Activated B cell treated with CpG ODN at 0.5 μM for 24 hours (primary cell): Measurements from ENCODE around the gene TRIP12. TPM values are rescaled to one million over a fixed set of nuclear protein-coding genes. Genes with fewer than 3 reads are reported as not detected.

Experiments used
- ATAC-seq: fragments of 200-7000 bp; cut with Tn5 transposase; one replicate; pipeline ENCODE4 v1.10.0; 2021; ENCODE audit warnings: low read depth, mild to moderate bottlenecking, moderate library complexity
- CTCF ChIA-PET: fragments of 350-600 bp; sonication (Branson Sonifier 250); formaldehyde crosslinking; loops from one replicate; lab custom pipeline; 2021; ENCODE audit warnings: antibody characterized with exemption; lab: Charles Lee
- POLR2A ChIA-PET: fragments of 350-600 bp; sonication (Branson Sonifier 250); formaldehyde crosslinking; loops from one replicate; lab custom pipeline; 2021; ENCODE audit warnings: antibody characterized with exemption; lab: Charles Lee
- DNase-seq: peaks from one replicate; pipeline ENCODE4 v3.0.0; 2022
- H3K27ac Mint-ChIP-seq: one replicate; pipeline ENCODE4 v1.8.0; 2020; ENCODE audit warnings: mixed read lengths
- H3K27me3 Mint-ChIP-seq: one replicate; pipeline ENCODE4 v1.8.0; 2021; ENCODE audit warnings: mixed read lengths
- H3K36me3 Mint-ChIP-seq: one replicate; pipeline ENCODE4 v1.8.0; 2021; ENCODE audit warnings: low read depth, mixed read lengths
- H3K4me1 Mint-ChIP-seq: one replicate; pipeline ENCODE4 v1.8.0; 2021; ENCODE audit warnings: mixed read lengths
- H3K4me3 Mint-ChIP-seq: one replicate; pipeline ENCODE4 v1.8.0; 2020; ENCODE audit warnings: mild to moderate bottlenecking, mixed read lengths
- H3K9me3 Mint-ChIP-seq: one replicate; pipeline ENCODE4 v1.8.0; 2020; ENCODE audit warnings: mixed read lengths
- intact Hi-C: fragments of 100-400 bp; cut with micrococcal nuclease; formaldehyde crosslinking; loops from one replicate; pipeline ENCODE4 v1.15.1; 2024
- total RNA-seq: library from RNA; stranded (reverse); gene quantifications from 2 replicates; pipeline ENCODE4 v1.2.3, GENCODE V29; 2022
- TF ChIP-seq, protein P1 (sequence below): fragments of 200-600 bp; IDR thresholded peaks from one replicate; pipeline ENCODE4 v1.8.0; 2022; ENCODE audit warnings: antibody characterized with exemption, mild to moderate bottlenecking

Gene TRIP12
- total RNA-seq, 1 donor from 2014 or later, result 272 TPM

DNA sequence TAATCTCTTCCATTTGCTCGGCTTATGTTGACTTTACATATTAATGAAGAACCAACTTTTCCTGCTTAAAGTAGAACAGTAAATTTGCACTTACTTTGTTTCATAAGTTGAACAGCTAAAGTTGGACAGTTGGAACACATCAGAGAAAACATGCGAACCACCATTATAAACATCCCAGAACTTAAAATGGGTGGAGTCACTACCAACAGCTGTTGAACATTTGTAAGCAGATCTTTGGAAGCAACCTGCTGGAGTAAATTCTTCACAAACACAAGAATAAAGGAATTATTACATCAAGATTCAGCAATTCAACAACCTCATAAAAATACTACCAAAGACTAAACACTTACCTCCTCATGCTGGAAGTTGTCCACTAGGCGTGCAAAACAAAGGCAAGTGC, 111.0 kb downstream of the TRIP12 start:
- POLR2A ChIA-PET, result no interaction called here
- no peak for ATAC-seq
- TF ChIP-seq, protein P1, sequence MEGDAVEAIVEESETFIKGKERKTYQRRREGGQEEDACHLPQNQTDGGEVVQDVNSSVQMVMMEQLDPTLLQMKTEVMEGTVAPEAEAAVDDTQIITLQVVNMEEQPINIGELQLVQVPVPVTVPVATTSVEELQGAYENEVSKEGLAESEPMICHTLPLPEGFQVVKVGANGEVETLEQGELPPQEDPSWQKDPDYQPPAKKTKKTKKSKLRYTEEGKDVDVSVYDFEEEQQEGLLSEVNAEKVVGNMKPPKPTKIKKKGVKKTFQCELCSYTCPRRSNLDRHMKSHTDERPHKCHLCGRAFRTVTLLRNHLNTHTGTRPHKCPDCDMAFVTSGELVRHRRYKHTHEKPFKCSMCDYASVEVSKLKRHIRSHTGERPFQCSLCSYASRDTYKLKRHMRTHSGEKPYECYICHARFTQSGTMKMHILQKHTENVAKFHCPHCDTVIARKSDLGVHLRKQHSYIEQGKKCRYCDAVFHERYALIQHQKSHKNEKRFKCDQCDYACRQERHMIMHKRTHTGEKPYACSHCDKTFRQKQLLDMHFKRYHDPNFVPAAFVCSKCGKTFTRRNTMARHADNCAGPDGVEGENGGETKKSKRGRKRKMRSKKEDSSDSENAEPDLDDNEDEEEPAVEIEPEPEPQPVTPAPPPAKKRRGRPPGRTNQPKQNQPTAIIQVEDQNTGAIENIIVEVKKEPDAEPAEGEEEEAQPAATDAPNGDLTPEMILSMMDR, result no peak

DNA sequence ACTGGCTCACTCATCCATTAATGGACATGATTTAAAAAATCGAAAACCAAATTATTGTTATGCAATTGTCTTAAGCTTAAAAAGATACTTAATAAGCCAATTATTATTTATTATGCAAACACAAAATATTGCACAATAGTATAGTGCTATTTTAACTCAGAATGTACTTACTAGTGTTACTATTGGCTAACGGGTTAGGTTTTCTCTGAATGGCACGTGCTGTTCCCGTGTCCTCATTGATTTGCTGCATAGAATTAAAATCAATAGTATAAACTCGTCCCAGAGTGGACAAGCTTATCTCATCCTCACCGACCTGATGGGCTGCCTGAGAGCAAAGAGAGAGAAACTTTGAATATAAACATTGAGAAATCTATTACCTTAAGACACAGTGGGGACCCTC, 116.2 kb downstream of the TRIP12 start:
- DNase-seq (no peak), ATAC-seq (no peak)
- no peak overlapping the region for H3K4me3 Mint-ChIP-seq
- CTCF ChIA-PET, result interaction anchor here (1.2 kb wide), 1 partner anchor 105 kb away, joined by 3 read pairs; no protein-coding TSS in a partner anchor
- H3K27me3 Mint-ChIP-seq, result no peaks in the 10 kb centered on the region
- POLR2A ChIA-PET, result no interaction called here
- peaks cover 84% of the 10 kb centered on the region for H3K36me3 Mint-ChIP-seq
- H3K27ac Mint-ChIP-seq, result no peak overlapping the region
- H3K4me1 Mint-ChIP-seq, result no peaks in the 10 kb centered on the region
- no peaks in the 10 kb centered on the region for H3K9me3 Mint-ChIP-seq
- intact Hi-C loops, result no loop called here
- TF ChIP-seq, protein P1, result no peak

More for the DNA sequence above, 111.0 kb downstream of the TRIP12 start:
- Mint-ChIP-seq H3K4me3 (no peak overlapping the region), H3K36me3 (peaks cover 73% of the 10 kb centered on the region), H3K27me3 (no peaks in the 10 kb centered on the region), H3K4me1 (no peaks in the 10 kb centered on the region), H3K9me3 (no peaks in the 10 kb centered on the region), H3K27ac (no peak overlapping the region)
- intact Hi-C loops, result no loop called here
- no peak for DNase-seq
- CTCF ChIA-PET, result no interaction called here

DNA sequence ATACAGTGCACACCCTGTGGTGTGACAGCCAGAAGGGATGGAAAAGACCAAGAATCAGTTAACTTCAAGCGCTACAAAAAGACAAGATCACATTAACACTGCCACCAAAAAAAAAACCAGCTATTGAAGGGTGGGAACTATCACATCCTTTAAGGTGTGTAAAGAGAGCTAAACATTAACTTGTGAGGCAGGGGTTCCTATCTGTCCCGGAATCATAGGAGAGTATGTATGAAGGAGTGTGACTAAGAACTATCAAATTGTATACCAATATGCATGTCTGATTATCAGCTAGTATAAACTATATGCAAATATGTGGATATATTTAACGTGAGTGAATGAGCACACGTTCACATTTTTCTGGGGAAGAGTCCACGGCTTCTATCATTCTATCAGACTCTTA, 119.0 kb downstream of the TRIP12 start:
- TF ChIP-seq, protein P1, result no peak
- ChIA-PET POLR2A (interaction anchor here (2.0 kb wide), 1 partner anchor 119 kb away, joined by 9 read pairs; the partner anchor contains the start of gene TRIP12), CTCF (interaction anchor here (0.6 to 1.5 kb wide), 5 partner anchors 12 to 357 kb away, joined by 3 to 5 read pairs (median 4); no protein-coding TSS in a partner anchor)
- no peaks in the 10 kb centered on the region for H3K9me3 Mint-ChIP-seq
- ATAC-seq (no peak), DNase-seq (no peak)
- H3K4me1 Mint-ChIP-seq, result no peaks in the 10 kb centered on the region
- no peaks in the 10 kb centered on the region for H3K27me3 Mint-ChIP-seq
- H3K36me3 Mint-ChIP-seq, result peaks cover 85% of the 10 kb centered on the region
- intact Hi-C loops, result loop anchor here (5.0 kb wide), 1 partner anchor 50 kb away; no protein-coding TSS in a partner anchor
- peak overlapping the region; percentile 1 for H3K27ac Mint-ChIP-seq
- H3K4me3 Mint-ChIP-seq, result no peak overlapping the region

DNA sequence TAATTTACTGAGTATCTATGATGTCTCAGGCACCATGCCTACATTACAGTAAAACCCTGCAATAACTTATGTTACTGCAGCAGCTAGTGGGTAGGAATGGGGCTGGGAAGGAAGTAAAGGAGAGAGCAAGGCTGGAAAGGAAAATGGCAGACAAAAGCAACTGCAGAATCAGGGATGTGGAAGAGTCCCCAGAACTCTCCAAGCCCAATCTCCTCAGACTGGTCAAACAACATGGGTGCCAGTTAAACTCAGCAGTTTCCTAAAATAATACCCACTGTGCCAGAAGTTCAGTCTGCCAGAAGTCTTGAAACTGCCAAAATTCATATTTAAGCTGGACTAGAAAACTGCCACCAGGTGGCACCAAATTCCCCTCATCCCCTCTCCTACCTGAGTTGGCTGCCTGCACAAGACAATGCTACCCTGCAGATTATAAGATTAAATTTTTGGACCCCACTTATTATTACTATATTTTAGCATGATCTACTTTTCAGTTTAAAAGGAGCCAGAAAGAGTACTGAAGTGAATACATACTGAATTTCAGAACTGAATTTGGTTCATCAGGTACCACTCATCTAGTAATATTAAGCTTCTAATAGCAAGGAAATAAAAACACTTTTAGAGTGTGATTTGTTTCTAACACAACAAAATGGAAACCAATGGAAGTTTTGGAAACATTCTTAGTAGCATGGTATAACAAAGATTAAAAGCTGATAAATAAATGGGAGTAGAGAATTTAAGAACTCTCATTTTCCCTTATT, 120.6 kb downstream of the TRIP12 start:
- POLR2A ChIA-PET, result interaction anchor here (1.0 to 2.0 kb wide), 2 partner anchors 110 to 120 kb away, joined by 4 to 9 read pairs; partner anchors contain the start of gene TRIP12
- intact Hi-C loops, result loop anchor here (1.0 to 5.0 kb wide), 9 partner anchors 51 to 998 kb away; partner anchors contain the start of gene SLC16A14

More for the DNA sequence above, 120.6 kb downstream of the TRIP12 start:
- ATAC-seq, result peak; percentile 58
- CTCF ChIA-PET, result interaction anchor here (0.7 to 2.9 kb wide), 16 partner anchors 14 to 997 kb away, joined by 3 to 43 read pairs (median 5); partner anchors contain the start of gene TRIP12
- no peaks in the 10 kb centered on the region for H3K9me3 Mint-ChIP-seq
- no peaks in the 10 kb centered on the region for H3K4me1 Mint-ChIP-seq
- TF ChIP-seq, protein P1, result no peak
- H3K27me3 Mint-ChIP-seq, result no peaks in the 10 kb centered on the region
- H3K4me3 Mint-ChIP-seq, result no peak overlapping the region
- no peak overlapping the region for H3K27ac Mint-ChIP-seq
- DNase-seq, result peak; percentile 35
- peaks cover 85% of the 10 kb centered on the region for H3K36me3 Mint-ChIP-seq
